Mucosa of descending colon (tissue), 3 donors: ENCODE measurements around the gene NANOS2. TPM values are rescaled to one million over a fixed set of nuclear protein-coding genes. Genes with fewer than 3 reads are reported as not detected.

Experiments used
- ATAC-seq: fragments of 200-7000 bp; cut with Tn5 transposase; one replicate; pipeline ENCODE4 v1.9.1; 2020; ENCODE audit warnings: mild to moderate bottlenecking, moderate library complexity
- DNase-seq, 3 donors: peaks; one replicate each; pipeline ENCODE4 v3.0.0-alpha.2; 2020
- H3K36me3 ChIP-seq: fragments of 200-600 bp; one replicate; pipeline ENCODE4 v1.8.0; 2021; ENCODE audit warnings: low read depth, mild to moderate bottlenecking
- H3K4me1 ChIP-seq: fragments of 200-600 bp; one replicate; pipeline ENCODE4 v1.8.0; 2021; ENCODE audit warnings: low read depth, mild to moderate bottlenecking
- H3K4me3 ChIP-seq: fragments of 200-600 bp; one replicate; pipeline ENCODE4 v1.8.0; 2021; ENCODE audit warnings: mild to moderate bottlenecking
- H3K9me3 ChIP-seq: fragments of 200-600 bp; one replicate; pipeline ENCODE4 v1.8.0; 2021; ENCODE audit warnings: mild to moderate bottlenecking
- intact Hi-C, 2 donors: fragments of 100-400 bp; cut with DNase I in 1 of 2; cut with micrococcal nuclease in 1 of 2; formaldehyde crosslinking; loops; one replicate each; pipeline versions ENCODE4 v1.11.0 to v1.11.1; 2022; cut with DNase I, micrococcal nuclease
- total RNA-seq, 3 donors: library from RNA; stranded (reverse); fragmentation: NEBNext Ultra II Directional in 2 of 3; extraction: Animal tissue kit (Norgen Biotek cat#: 25700) in 2 of 3; gene quantifications; one replicate each; pipeline versions ENCODE4 v1.2.1 to v1.2.4, GENCODE V29; 2021 to 2023
- TF ChIP-seq, protein P1 (sequence below): fragments of 200-600 bp; IDR thresholded peaks from one replicate; pipeline ENCODE4 v1.8.0; 2022; ENCODE audit warnings: antibody characterized with exemption, mild to moderate bottlenecking
- donor health status: DM: no; HTN: no; CAD: no; lungs with moderate emphysema.
- donor health status: DM: no; HTN: no; CAD: no.
- donor health status: DM: no; HTN: yes; CAD: no.

The NANOS2 gene
- total RNA-seq, 3 donors from 2014 or later = not detected

DNA sequence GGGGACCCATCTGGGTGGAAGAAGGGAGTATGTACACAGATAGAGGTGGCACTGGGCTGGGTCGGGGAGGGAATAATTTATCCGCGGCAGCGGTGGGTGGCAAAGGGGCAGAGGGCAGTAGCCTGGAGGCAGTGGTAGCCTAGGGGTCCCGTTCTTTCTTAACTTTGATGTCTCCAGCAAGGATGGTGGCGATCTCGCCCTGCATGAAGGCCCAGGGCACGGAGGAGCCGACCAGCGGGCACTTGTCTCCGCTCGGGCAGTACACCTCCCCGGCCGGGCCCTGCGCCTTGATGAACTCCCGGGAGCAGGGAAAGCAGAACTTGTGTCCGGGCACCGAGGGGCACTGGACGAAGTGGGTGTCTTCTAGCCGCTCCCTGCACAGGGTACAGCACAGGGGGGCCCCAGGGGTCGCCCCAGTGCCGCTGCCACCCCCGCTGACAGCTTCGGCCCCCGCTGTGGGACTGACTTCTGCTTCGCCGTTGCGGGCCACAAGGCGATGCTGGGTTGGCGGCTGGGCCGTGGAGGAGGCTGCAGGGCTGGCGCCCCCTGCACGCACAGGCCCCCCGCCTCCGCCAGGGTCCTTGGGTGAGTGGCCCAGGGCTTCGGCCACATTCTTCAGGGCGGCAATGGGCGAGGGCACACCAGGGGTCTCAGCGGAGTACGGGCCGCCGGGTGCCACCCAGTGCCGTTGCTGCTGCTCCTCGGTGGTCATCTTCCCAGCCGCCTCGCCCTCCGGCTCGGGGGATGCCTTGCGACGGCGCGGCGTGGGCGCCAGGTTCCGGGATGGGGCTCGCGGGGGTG lies 30.5 kb downstream of the NANOS2 start:
- peak; percentile 38 to 65 (median 62) for DNase-seq
- no peak for ATAC-seq
- H3K4me3 ChIP-seq = no peak overlapping the region
- H3K4me1 ChIP-seq = peaks cover 49% of the 10 kb centered on the region
- H3K36me3 ChIP-seq = no peaks in the 10 kb centered on the region
- TF ChIP-seq, protein P1, sequence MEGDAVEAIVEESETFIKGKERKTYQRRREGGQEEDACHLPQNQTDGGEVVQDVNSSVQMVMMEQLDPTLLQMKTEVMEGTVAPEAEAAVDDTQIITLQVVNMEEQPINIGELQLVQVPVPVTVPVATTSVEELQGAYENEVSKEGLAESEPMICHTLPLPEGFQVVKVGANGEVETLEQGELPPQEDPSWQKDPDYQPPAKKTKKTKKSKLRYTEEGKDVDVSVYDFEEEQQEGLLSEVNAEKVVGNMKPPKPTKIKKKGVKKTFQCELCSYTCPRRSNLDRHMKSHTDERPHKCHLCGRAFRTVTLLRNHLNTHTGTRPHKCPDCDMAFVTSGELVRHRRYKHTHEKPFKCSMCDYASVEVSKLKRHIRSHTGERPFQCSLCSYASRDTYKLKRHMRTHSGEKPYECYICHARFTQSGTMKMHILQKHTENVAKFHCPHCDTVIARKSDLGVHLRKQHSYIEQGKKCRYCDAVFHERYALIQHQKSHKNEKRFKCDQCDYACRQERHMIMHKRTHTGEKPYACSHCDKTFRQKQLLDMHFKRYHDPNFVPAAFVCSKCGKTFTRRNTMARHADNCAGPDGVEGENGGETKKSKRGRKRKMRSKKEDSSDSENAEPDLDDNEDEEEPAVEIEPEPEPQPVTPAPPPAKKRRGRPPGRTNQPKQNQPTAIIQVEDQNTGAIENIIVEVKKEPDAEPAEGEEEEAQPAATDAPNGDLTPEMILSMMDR = no peak
- H3K9me3 ChIP-seq = no peaks in the 10 kb centered on the region
- intact Hi-C loops = no loop called here

DNA sequence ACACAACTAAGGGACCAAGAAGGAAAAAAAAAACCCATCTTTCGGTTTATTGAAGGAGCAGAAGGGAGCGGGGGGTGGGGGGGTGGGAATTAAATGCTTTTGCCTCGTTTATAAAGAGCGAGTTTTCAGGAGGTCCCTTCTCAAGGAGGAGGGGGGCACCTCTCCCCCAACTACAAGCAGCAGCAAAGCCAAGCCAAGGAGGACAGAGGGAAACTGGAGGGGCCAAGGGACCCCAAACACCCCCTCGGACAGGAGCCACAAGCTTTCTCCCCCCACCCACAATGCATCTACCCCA lies 31.0 kb downstream of the NANOS2 start:
- no peaks in the 10 kb centered on the region for H3K36me3 ChIP-seq
- TF ChIP-seq, protein P1 = no peak
- H3K4me1 ChIP-seq = peaks cover 52% of the 10 kb centered on the region
- ATAC-seq (no peak), DNase-seq (no peak)
- no peaks in the 10 kb centered on the region for H3K9me3 ChIP-seq
- H3K4me3 ChIP-seq = no peak overlapping the region
- intact Hi-C loops = no loop called here

DNA sequence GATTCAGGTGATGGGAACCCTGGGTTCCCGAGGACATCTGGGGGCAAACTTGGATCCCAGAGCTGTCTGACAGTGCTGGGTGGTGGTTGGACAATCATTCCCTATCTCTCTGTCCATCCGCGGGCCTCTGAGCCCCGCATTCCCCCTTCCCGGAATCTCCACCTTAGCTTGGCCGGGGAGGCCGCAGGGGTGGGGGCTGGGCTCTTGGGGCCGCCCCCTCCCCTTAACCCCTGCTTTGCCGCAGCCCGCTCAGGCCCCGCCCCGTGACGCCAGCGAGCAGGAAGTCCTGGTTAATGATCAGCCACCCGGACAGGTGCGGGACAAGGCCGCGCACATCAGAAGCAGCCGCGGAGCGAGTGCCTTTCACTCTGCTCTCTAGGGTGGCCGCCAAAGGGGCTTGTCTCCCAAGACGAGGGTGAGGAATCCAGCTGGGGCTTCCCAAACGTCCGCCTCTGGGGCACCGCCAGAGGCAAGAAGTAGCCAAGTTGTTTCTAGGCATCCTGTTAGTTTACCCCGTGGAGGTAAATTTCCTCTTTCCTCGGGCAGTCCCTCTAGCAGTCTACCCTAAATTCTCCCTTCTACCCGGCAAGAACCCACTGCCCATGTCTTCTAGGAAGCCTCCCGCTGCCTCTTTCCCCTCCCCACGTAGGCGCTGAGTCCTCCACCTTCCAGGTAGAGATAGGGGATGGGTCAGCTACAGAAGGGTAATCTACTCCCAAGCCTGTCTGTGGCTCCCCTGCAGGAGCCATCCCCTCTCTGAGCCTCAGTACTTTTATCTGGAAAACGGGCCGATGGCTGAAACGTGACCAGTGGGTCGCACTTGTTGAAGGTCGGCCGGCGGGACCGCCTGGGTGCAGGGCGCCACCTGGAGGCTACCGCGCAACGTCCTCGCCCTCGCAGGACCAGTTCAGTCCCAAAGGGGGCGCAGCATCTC lies 31.7 kb downstream of the NANOS2 start:
- DNase-seq = peak; percentile 91 to 94 (median 93)
- H3K4me1 ChIP-seq = peaks cover 58% of the 10 kb centered on the region
- H3K9me3 ChIP-seq = no peaks in the 10 kb centered on the region
- no peaks in the 10 kb centered on the region for H3K36me3 ChIP-seq
- intact Hi-C loops = no loop called here
- TF ChIP-seq, protein P1 = peak; percentile 90
- ATAC-seq = peak; percentile 68
- no peak overlapping the region for H3K4me3 ChIP-seq

DNA sequence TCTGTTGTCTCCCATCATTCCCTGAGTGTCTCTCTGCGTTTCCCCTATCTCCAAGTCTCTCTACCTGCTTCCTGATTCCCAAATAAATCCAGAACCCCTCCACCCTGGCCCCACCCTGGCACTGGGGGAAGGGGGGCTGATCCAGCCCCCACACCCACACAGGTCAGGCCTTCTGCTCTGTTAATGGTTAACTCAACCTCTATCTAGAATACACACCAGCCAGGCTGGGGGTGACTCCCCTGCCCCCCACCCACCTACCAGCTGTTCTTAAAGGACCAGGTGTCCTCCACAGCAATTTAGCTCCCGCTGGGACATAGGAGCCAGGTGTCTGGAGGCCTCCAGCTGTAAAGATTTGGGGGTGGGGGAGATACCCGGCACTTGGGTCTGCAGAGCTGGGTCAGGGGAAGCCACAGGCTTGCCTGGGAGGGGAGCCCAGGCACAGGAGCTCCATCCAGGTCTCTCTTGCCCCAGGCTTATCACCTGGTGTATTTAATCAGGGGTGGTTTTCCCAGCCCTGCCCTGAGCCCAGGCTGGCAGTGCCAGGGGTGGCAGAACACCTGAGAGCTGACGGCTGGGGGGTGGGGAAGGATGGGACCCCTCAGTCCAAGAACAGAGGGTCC lies 32.6 kb downstream of the NANOS2 start:
- peak; percentile 37 for ATAC-seq
- no peaks in the 10 kb centered on the region for H3K9me3 ChIP-seq
- peak; percentile 69 to 81 (median 76) for DNase-seq
- TF ChIP-seq, protein P1 = no peak
- H3K4me1 ChIP-seq = peaks cover 65% of the 10 kb centered on the region
- intact Hi-C loops = no loop called here
- no peaks in the 10 kb centered on the region for H3K36me3 ChIP-seq
- no peak overlapping the region for H3K4me3 ChIP-seq

DNA sequence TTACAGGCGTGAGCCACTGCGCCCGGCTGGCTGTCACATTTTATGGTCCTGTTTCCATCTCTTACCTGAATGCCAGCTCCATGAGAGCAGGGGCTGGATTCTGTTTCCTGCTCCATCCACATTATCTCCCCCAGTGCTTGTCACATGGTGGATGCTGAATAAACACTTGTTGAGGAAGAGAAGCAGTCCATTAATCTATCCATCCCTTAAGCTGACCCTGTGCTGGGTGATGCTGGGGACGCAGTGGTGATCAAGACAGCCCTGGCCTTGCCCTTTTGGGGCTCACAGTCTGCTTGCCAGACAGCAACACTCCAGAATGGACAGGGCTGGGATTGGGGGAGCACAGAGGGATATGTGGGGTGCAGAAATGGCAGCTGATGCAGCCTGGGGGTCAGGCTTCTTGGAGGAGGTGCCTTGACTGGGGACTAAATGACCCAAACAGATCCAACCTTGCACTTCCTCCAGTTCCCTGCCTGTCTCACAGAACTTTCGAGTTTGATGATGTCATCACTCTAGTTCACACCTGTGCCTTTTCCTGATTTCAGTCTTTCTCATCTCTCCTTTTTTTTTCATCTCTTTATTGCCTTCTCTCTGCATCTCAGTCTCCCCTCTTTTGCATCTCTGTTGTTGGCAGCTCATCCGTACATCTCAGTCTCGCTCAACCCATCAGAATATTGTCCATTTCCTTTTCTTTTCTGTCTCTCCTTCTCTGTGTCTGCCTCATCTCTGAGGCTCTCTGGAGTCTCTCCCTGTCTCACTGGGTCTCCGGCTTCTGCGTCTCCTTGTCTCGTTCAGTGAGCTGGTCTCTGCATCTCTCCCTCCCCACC lies 33.3 kb downstream of the NANOS2 start:
- Histone ChIP-seq H3K4me3 (no peak overlapping the region), H3K36me3 (no peaks in the 10 kb centered on the region), H3K9me3 (no peaks in the 10 kb centered on the region), H3K4me1 (peaks cover 72% of the 10 kb centered on the region)
- intact Hi-C loops = no loop called here
- TF ChIP-seq, protein P1 = no peak
- DNase-seq (no peak), ATAC-seq (no peak)
